Stimulated activated CD4-positive, alpha-beta T cell treated with anti-CD3 and anti-CD28 coated beads, Interleukin-2, amount 100 ng/mL, for 24 hours (primary cell): Measurements from ENCODE around the gene TOMT.
A peak's percentile ranks its signal among the peaks of the same experiment; 100 is the strongest.

Experiments
- DNase-seq, 2 donors: peaks; one replicate each; pipeline ENCODE4 v3.0.0-alpha.2; 2020

Gene TOMT, protein sequence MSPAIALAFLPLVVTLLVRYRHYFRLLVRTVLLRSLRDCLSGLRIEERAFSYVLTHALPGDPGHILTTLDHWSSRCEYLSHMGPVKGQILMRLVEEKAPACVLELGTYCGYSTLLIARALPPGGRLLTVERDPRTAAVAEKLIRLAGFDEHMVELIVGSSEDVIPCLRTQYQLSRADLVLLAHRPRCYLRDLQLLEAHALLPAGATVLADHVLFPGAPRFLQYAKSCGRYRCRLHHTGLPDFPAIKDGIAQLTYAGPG

DNA sequence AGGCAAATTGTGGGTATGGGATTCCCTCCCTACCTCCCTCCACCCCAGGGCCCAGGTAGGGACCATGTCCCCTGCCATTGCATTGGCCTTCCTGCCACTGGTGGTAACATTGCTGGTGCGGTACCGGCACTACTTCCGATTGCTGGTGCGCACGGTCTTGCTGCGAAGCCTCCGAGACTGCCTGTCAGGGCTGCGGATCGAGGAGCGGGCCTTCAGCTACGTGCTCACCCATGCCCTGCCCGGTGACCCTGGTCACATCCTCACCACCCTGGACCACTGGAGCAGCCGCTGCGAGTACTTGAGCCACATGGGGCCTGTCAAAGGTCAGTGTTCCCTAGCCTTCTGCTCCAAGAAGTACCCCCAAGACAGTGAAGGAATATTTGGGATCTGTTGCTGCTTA is at the start of gene TOMT:
Gene TOMT (plus strand): TSS at position 37 of the 400 bp plus-strand sequence. CDS start 28 bp downstream, at position 65.
- no peak for DNase-seq

DNA sequence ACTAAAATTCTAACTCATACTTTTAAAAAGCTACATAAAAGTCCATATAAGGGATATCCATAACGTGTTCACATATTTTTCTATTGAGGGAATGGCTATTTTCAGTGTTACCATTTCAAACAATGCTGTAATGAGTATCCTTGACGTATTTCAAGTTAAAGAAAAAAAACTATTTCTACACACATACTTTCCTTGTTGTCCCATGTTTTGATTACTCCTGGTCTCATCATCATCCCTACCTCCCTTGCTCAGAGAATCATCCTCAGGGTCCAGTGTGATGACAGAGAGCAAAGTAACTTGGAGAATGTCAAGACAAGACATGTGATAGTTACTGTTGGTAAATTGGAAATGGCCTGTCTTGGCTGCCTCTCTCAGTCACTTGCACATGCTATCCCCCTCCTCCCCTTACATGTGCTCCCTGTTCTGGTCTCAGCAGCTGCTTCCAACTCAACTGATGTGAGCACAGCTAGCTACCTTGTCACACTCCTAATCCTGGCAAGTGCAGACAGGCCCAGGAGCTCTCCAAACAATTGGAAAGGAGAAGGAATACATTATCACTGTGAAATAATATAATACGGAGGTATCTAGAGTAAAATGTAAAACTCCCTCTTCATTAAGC is 47.2 kb upstream of the TOMT start:
- DNase-seq: no peak

DNA sequence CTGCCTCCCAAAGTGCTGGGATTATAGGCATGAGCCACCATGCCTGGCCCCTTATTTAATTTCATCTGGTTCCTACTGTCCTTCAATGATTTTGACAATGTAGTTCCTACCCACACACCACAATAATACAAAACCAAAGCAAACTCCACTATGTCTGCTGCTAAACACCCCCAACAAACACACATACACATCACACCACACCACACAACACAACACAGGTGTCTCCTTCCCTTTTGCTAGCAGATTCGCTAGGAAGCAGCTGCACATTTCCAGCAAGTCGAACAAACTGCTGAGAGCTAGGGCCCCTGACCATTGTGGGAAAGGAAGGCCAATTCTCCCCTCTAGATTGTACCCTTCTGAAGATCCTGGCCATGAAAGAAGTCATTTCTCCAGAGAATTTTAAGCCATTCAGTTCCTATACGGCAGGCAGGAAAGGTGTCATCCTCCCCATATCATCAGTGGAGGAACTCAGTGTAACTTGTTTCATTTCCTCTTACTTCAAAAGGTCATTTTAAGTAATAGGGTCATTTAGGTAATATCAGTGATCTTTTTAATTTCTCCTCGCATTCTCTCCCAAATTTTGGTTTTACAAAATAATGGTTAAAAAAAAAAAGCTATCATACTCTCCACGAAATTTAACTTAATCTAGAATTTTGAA is 43.9 kb upstream of the TOMT start:
- no peak for DNase-seq

DNA sequence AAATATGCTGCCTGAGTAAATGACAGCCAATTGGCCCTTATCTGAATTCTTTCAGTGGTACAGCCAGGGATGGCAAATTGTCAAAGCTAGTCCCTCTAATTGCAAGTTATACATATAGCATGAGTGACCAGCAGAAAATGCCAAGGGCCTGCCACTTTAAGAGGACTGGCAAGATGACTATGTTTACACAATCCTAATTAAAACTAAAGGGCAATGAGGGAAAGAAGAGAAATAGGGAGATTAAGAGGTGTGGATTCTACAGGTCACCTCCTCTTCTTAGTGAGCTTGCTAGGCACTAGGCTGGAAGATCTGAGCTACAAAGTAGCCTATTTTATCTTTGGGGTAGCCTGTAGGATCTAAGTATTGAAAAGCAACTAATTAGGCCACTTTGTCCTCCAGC is 38.9 kb upstream of the TOMT start:
- DNase-seq: no peak

DNA sequence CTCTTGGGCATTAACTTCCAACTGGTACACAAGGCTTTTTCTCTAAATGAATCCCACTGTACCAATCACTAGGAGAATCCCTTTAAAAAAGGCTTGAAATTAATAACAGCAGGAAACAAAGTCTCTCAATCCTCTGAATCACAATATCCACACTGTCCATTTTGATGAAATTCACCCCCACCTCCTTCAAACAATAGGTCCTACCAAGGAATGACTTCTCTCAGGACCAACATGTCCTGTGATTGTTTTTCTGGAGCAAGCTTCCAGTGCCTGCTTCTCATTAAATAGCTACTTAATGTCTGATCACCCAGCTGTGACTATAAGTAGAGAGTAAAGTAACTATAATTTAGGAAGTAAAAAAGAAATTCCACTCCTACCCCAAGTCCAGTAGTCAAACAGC is 38.5 kb upstream of the TOMT start:
- no peak for DNase-seq

DNA sequence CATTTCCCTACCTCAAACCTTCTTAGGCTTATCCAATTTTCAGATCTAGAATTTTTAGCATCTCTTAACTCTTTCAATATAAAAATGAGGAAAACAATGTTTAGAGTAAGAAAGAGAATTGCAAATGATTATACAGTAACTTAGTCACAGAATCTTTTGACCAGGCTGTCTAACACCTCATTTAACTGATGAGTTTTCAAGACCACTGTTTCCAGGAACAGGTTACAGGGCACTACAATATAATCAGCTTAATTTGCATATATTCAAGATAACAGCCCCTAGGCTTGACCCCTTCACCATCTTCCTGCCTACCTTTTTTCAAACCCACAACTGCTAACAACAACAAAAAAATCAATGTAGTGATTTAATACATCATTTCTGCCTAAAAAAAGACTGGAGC is 38.0 kb upstream of the TOMT start:
- no peak for DNase-seq

DNA sequence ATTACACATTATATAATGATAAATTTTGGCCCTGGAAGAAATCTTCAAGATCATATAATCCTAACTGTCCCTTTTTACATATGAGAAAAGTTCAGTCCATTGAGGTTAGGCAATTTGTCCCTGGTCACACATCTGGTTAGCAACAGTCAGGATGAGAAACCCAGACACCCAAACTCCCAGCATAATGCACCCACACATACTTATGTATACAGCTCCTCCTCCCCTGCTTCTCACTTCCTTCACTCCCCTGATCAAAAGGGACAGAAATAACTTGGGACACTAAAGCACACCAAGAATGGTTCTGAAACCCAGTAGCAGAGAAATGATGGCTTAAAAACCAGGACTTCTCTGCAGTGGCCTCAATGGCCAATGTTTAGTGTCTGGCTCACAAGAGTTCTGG is 36.5 kb upstream of the TOMT start:
- no peak for DNase-seq

DNA sequence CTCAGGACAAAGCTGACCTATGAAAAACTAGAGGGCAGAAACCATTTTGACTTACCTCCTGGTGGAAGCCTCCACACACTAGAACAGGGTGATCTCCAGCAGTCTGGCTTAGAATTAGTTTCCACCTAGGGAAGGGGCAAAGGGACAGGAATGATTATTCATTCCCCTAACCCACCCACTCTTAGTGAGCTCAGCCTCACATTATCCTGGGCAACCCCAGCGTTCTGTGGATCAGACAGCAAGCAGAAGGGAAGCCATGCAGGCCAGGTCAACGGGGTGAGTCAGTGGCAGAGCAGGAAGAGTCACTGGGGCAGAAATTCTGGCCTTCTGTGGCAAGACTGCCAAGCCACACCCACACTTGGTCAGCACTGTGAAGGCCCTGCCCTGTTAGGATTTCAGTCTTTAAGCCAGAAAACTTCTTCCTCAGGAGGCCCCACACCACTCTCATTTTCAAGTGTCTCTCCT is 35.9 kb upstream of the TOMT start:
- DNase-seq: no peak

DNA sequence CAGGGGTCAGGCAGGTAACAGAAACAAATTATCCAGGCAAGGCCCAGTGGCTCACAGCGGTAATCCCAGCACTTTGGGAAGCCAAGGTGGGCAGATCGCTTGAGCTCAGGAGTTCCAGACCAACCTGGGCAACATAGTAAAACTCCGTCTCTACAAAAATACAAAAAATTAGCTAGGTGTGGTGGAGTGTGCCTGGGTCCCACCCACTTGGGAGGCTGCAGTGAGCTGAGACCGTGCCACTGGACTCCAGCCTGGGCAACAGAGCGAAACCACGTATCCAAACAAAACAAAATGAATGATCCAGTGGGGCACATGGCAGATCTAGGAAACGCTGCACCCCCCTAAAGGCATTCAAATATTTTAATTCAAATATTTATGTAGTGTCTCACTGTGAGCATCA is 35.2 kb upstream of the TOMT start:
- DNase-seq: no peak

DNA sequence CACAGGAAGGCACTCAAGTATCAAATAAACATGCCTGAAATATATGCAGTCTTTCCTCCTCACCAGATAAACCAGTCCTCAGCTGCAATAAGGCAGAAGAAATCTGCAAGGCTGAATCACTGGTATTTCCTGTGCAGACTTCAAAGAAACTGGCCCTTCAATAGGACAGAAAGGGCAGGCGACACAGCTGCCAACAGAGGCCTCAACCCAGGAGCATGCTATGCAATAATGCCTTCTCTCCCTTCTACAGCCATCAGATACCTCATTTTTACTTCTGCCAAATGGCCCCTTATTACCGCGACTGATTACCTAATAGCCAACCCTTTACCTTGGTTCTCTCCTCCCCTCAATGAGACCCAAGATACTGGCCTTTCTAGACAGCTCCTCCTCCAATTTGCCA is 33.4 kb upstream of the TOMT start:
- no peak for DNase-seq

DNA sequence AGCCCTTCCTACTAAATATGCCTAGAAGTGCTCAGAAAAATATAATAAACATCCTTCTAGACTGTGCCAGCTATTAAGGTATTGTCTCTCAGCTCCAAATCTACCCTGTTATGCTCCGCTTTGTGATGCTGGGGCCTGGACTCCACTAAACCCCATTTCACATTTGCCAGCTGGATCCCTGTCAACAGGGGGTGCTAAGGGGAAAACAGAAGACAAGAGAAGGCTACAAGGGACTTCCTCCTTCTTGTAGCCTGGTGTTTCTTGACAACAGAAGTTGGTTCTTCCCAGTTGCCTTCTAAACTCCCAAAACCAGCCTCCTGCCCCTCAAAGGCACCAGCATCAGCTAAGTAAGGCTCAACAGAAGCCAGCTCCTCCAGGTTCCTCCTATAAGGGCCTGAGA is 30.6 kb upstream of the TOMT start:
- DNase-seq: no peak

DNA sequence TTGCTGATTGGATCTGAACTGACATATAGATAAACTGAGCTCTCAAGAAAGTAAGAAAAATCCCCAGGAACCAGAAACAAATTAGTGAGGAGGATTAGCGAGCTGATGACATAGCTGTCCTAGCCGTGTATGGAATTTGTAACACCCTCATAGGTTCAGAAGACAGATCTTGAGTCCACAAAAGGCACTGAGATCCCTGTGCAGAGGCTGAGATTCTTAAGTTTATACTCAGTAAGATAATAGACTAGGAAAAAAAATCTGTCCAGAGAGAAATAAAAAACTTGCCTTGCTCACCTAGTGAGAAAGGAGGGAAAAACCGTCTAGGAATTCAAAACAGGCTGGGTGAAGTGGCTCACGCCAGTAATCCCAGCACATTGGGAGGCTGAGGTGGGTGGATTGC is 30.0 kb upstream of the TOMT start:
- no peak for DNase-seq

DNA sequence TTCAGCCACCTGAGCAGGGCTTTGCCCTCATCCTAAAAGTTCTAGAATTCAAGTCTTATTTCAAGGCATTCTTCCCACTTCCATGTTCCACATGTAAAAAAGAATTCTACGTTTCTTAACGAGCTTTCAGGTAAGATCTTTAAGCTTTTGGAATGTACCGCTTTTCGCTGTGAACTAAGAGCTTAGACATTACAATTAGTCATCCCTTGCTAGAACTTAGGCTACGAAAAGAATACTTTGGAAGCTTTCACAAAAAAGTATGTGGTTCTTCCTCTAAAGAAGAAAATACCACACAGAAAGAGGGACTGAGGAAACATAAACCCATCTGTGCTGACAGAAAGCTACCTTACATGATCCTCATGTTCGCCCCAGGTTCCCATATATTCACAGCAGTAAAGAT is 27.2 kb upstream of the TOMT start:
- no peak for DNase-seq

DNA sequence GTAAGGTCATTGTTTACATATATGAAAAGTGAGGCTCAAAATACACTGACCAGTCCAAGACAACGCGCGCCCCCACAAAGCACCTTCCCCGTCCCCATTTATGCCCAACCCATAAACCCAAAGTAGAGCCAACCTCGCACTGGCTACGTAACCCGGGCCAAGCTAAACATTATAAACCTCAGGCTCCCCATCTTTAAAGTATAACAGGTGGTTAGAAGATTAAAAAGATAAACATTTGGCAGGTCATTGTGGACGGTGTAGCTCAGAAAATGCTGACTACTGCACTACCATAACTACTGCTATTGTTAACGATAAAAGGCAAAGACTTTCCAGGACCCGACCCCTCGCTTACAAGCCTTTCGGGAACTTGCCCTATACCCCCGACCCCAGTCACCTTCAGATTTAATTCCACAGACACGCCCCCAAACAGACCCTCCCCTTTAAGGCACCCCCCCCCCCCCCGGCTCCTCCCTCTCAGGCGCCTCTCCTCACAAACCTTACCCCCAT is 25.9 kb upstream of the TOMT start:
- DNase-seq: no peak

DNA sequence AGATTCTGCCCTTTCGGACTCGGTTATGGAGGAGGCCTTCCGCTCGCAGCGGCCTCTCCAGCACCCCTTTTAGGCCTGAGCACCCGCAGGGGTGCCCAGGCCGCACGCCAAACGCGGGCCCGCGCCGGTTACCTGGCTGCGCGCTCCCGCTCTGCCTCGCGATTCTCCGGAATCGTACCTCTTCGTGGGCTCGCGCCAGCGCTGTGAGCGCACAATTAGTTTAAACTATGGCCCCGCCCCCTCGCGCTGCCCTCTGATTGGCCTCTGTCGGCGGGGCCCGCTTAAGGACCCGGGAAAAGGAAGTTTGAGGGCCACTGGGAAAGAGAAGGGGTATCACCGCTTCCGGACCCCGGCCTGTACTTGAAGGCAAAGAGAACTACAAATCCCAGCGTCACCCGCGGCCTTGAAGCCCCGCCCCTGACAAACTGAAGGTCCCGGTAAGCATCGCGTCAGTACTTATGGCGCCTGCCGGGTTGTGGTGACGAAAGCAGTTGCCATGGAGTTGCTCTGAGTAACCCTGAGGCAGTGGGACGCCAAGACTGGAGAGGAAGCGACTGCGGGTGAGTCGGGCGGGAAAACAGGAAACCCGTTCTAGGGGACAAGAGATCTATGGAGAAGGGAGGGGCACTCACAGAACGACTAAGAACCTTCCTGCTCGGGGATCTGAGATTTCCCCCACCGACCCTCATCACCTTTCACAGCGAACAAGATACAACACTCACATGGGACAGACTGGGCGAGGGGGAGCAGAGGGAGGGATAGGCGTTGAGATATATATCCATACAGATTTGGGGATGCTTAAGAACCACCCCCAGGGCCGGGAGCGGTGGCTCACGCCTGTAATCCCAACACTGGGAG is 25.2 kb upstream of the TOMT start, which contains the start of the genes LRRC51 and NUMA1:
Gene LRRC51 (plus strand): TSS at position 525 of the 858 bp plus-strand sequence. CDS start 8,234 bp downstream, outside the sequence.
Gene NUMA1 (minus strand): TSS at position 217 of the 858 bp plus-strand sequence. CDS start 44,599 bp downstream, outside the sequence.
- peak; percentile 99 for DNase-seq

DNA sequence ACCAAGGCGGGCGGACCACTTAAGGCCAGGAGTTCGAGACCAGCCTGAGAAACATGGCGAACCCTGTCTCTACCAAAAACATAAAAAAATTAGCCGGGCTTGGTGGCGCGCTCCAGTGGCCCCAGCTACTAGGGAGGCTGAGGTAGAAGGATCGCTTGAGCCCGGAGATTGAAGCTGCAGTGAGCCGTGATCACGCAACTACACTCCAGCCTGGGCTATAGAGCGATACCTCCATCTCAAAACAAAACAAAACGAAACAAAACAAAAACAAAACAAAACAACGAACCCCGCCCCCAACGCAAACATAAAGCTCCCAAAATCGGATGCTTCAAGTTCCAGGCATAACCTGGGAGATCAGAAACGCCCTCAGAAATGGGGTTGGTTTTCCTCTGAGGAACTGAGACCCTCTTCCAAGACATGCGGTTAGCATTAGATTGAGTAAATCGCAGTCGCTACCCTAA is 24.5 kb upstream of the TOMT start:
- DNase-seq: no peak

DNA sequence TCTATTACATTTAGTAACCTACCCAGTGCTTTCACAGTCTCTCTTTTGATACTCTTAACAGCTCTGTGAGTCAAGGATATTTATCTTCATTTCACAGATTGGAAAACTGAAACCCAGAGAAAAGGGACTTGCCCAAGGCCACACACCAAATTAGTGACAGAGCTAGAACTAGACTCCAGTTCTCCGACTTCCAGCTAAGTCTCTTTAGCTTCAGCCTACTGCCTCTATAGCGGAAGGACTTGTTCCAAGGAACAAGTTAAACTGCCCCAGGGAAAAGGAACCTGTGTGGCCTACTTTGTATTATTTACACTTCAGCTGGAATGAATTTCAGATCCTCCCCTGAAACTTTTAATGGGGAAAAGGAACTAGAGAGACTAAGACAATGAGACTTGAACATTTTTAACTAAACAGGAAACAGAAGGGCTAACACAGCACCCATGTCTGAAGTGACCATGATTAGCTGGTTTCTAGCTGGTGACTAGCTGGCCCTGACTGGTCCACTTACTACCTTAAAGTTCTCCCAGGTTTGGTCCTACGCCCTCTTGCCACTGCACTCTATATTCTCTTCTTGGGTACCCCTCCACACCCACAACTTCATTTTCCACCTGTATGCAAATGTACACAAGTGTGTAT is 23.8 kb upstream of the TOMT start:
- no peak for DNase-seq

DNA sequence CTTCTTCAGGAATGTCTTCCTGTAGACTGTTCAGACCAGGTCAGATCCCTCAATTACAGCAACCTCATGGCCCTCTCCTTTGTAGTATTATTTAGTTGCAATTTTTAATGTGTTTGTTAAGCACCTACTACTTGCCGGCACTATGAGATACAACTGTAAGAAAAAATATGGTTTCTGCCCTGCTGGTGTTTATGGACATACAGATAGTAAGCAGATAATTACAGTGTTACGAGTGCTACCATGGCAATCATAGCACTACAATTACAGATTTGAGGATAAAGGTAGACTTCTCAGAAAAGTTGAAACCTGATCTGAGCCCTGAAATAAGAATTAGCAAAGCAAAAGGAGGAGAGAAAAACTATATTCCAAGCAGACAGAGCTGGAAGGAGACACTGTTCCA is 22.3 kb upstream of the TOMT start:
- DNase-seq: no peak

DNA sequence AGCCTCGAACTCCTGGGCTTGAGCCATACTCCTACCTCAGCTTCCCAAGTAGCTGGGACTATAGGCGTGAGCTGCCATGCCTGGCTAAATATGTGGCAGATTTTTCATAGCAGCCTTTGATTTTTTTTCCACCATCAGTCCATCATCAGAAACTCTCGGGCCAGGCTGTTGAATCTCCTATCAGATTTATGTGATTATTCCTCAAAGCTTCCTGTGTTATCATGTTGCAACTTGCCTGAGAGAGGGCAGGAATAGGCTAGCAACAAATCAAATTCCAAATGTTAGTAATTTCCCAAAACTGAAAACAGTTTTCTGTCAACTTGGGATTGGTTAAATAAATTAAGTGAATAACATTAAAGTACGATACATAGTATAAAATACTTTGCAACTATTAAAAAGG is 21.6 kb upstream of the TOMT start:
- DNase-seq: no peak

DNA sequence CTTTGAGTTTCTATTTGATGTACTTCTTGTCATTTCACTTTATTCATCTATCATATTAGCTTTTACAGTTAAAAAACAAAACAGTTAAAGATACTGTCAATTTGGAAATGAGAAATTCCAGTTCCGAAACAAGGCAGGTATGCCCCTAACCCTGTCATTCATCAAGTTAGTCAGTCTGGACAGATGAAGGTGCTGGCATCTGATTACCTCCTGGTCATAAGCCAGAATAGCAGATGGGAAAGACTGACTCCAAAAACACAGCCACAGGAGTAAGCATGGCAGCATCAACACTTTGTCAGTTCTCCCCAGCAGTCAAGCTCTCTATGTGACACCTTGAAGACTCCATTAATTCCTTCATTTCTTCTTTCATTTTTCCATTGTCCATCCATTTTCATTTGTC is 20.8 kb upstream of the TOMT start:
- DNase-seq: no peak

DNA sequence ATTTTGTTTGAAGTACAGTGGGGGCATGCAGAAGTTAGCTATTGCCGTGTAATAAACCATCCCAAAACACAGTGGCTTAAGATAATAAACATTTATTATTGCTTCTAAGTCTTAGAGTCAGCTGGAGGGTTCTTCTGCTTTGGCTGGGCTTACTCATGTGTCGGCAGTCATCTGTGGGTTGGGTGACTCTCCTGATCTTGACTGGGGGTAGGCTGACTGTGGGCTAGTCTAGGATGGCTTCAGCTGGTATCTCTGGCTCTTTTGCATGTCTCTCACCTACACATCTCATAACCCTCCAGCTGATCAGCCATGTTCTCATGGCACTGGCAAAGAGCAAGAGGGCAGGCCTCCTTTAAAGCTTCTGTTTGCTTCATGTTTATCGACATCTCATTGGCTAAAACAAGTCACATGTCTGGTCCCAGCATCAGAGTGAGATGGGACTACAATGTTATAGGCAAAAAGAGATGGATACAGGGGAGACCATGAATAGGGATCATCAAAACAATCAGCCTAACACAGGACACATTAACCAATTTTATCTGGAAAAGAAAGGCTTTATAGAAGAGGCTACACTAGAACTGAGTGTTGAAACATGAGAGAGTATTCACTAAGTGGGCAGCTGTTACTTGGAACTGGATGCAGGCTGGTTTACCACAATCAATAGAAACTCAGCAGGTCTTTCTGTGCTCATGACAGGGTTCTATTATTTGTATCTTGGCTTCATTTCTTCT is 19.9 kb upstream of the TOMT start:
- no peak for DNase-seq
